ENCODE data around the gene GAGE12G.

Gene GAGE12G

DNA sequence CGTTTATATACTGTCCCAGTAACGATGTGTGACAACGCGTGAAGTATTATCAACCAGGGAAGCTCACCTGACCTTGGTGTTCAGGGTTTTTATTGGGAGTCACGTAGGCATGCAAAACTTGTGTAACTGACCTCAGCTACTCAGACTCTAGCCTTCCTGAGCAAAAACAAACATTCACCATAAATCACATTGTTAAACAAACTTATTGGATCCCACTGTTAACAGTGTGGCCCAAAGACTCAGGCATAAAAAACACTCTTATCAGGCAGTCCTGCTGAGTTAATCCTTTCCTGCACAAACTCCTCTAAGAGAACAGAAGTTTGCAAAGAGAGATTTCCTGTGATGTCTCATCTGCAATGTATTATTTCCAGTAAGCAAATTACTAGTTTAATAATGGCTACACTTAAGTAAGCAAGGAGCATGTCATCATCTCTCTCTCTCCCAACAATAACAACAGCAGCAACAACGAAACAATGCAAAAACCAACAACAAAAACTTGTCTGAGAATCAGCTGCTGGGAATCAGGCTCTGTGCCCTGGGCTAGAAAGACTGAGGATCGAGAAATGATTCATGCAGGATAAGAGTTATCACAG lies 40.6 kb downstream of the GAGE12G start:
- TF ChIP-seq, protein P1, sequence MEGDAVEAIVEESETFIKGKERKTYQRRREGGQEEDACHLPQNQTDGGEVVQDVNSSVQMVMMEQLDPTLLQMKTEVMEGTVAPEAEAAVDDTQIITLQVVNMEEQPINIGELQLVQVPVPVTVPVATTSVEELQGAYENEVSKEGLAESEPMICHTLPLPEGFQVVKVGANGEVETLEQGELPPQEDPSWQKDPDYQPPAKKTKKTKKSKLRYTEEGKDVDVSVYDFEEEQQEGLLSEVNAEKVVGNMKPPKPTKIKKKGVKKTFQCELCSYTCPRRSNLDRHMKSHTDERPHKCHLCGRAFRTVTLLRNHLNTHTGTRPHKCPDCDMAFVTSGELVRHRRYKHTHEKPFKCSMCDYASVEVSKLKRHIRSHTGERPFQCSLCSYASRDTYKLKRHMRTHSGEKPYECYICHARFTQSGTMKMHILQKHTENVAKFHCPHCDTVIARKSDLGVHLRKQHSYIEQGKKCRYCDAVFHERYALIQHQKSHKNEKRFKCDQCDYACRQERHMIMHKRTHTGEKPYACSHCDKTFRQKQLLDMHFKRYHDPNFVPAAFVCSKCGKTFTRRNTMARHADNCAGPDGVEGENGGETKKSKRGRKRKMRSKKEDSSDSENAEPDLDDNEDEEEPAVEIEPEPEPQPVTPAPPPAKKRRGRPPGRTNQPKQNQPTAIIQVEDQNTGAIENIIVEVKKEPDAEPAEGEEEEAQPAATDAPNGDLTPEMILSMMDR (IDR thresholded peaks at IDR 0.05; ENCODE audit: low read depth, low read length): no peak
- Histone ChIP-seq H3K4me1 (no peaks in the 10 kb centered on the region), H3K27me3 (no peaks in the 10 kb centered on the region), H3K4me3 (ENCODE audit: low read depth, low read length) (no peak overlapping the region), H3K36me3 (no peaks in the 10 kb centered on the region), H3K9me3 (no peaks in the 10 kb centered on the region)
- DNase-seq: no peak

DNA sequence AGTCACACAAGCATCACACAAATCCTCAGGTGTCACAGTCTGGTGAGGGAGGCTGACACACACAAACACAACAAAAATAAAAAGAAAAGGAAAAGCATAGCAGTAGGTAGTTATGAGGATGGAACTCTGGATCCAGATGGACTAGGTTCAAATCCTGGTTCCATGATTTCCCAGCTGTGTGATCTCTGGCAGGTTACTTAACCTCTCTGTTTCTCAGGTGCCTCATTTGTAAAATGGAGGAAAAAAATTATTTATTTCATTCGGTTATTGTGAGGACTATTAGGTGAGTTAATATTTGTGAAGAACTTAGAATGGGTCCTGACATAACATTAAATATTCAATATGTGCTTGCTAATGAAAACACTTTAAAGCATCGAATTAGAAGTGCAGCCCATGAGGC lies 48.4 kb downstream of the GAGE12G start:
- no peaks in the 10 kb centered on the region for H3K4me1 ChIP-seq
- H3K4me3 ChIP-seq (ENCODE audit: low read depth, low read length): no peak overlapping the region

More for the DNA sequence above, 48.4 kb downstream of the GAGE12G start:
- Histone ChIP-seq H3K9me3 (no peaks in the 10 kb centered on the region), H3K27me3 (no peaks in the 10 kb centered on the region), H3K36me3 (no peaks in the 10 kb centered on the region)
- DNase-seq: no peak
- TF ChIP-seq, protein P1 (IDR thresholded peaks at IDR 0.05; ENCODE audit: low read depth, low read length): no peak
